Measurements from ENCODE around the gene ZMYND8.

Gene ZMYND8

GRCh38 chr20:47298624-47299023 lies 57.9 kb downstream of the ZMYND8 start:
- CTCF ChIA-PET: interaction anchor here (0.6 to 0.9 kb wide), 2 partner anchors 85 to 564 kb away, joined by 4 to 5 read pairs; no protein-coding TSS in a partner anchor
- TF ChIP-seq ZNF571 (tag by site-specific recombination; IDR thresholded peaks at IDR 0.05): no peak
- no peak for TF ChIP-seq ZNF24 (tag by site-specific recombination; IDR thresholded peaks at IDR 0.05)
- TF ChIP-seq BCL6B (tag by site-specific recombination; IDR thresholded peaks at IDR 0.05): no peak
- TF ChIP-seq ZBTB7A (tag by site-specific recombination; IDR thresholded peaks at IDR 0.05; ENCODE audit: low read depth): no peak
- no peak for TF ChIP-seq HOXA7 (CRISPR knock-in tag; IDR thresholded peaks at IDR 0.05; ENCODE audit: borderline replicate concordance)
- no peak for TF ChIP-seq GLIS2 (tag by site-specific recombination; IDR thresholded peaks at IDR 0.05)
- no peak for TF ChIP-seq ZFP69B (tag by site-specific recombination; IDR thresholded peaks at IDR 0.05)
- peaks cover 21 to 92% of the 10 kb centered on the region in 2 experiments; a peak in 2 of 3 replicates for H3K36me3 ChIP-seq (ENCODE audit: control insufficient read depth in 2 of 2, insufficient read depth in 1 of 2, low read length in 2 of 2)
- no peak overlapping the region for H3K4me3 ChIP-seq (ENCODE audit: low read depth, low read length)
- H3K4me1 ChIP-seq (ENCODE audit: control insufficient read depth, insufficient read depth, low read length): no peaks in the 10 kb centered on the region
- no peak overlapping the region for H3K27ac ChIP-seq (ENCODE audit: extremely low read depth, low read depth, low read length)
- POLR2A ChIA-PET: no interaction called here
- no peaks in the 10 kb centered on the region for H3K9me3 ChIP-seq (ENCODE audit: control insufficient read depth, insufficient read depth, low read depth, low read length)

- Histone ChIP-seq H3K4me3 (ENCODE audit: low read depth, low read length) (no peak overlapping the region), H3K9me3 (ENCODE audit: control insufficient read depth, insufficient read depth, low read depth, low read length) (no peaks in the 10 kb centered on the region), H3K27ac (ENCODE audit: extremely low read depth, low read depth, low read length) (no peak overlapping the region), H3K36me3 (ENCODE audit: control insufficient read depth in 2 of 2, insufficient read depth in 1 of 2, low read length in 2 of 2) (peaks cover 22 to 91% of the 10 kb centered on the region in 2 experiments; a peak in 2 of 3 replicates), H3K4me1 (ENCODE audit: control insufficient read depth, insufficient read depth, low read length) (no peaks in the 10 kb centered on the region)
- ChIA-PET POLR2A (no interaction called here), CTCF (interaction anchor here (0.6 to 3.1 kb wide), 4 partner anchors 20 to 86 kb away, joined by 3 to 18 read pairs (median 6); no protein-coding TSS in a partner anchor)
- TF ChIP-seq ZBTB21 (tag by site-specific recombination; IDR thresholded peaks at IDR 0.05): no peak
- no peak for TF ChIP-seq ZNF423 (tag by site-specific recombination; IDR thresholded peaks at IDR 0.05)
- no peak for TF ChIP-seq ZNF2 (tag by site-specific recombination; IDR thresholded peaks at IDR 0.05)
- TF ChIP-seq ZNF426 (tag by site-specific recombination; IDR thresholded peaks at IDR 0.05): no peak
- no peak for TF ChIP-seq ZFHX2 (tag by site-specific recombination; conservative IDR thresholded peaks at IDR 0.05)
- no peak for TF ChIP-seq ZNF223 (tag by site-specific recombination; IDR thresholded peaks at IDR 0.05)
- no peak for TF ChIP-seq ZNF146 (tag by site-specific recombination; IDR thresholded peaks at IDR 0.05)
- no peak for TF ChIP-seq ZNF16 (tag by site-specific recombination; IDR thresholded peaks at IDR 0.05; ENCODE audit: low read depth)
- no peak for TF ChIP-seq ZNF707 (tag by site-specific recombination; IDR thresholded peaks at IDR 0.05)
- no peak for TF ChIP-seq ZNF677 (tag by site-specific recombination; IDR thresholded peaks at IDR 0.05)
- no peak for TF ChIP-seq ZNF157 (tag by site-specific recombination; IDR thresholded peaks at IDR 0.05)
- no peak for TF ChIP-seq MYNN (tag by site-specific recombination; IDR thresholded peaks at IDR 0.05; ENCODE audit: borderline replicate concordance)
- no peak for TF ChIP-seq ZNF501 (tag by site-specific recombination; IDR thresholded peaks at IDR 0.05)
- TF ChIP-seq ZNF792 (tag by site-specific recombination; IDR thresholded peaks at IDR 0.05): no peak
- no peak for TF ChIP-seq FEZF1 (tag by site-specific recombination; IDR thresholded peaks at IDR 0.05)
- no peak for TF ChIP-seq ZSCAN4 (tag by site-specific recombination; IDR thresholded peaks at IDR 0.05)
- no peak for TF ChIP-seq PRDM6 (tag by site-specific recombination; IDR thresholded peaks at IDR 0.05)
- no peak for TF ChIP-seq ZSCAN18 (tag by site-specific recombination; IDR thresholded peaks at IDR 0.05)
Observed at GRCh38 chr20:47297746-47298145, 58.8 kb downstream of the ZMYND8 start.

All from HEK293 (cell line).